Panc1 (cell line): ENCODE results near the gene MDFIC2. TPM values are rescaled to one million over a fixed set of nuclear protein-coding genes. Genes with fewer than 3 reads are reported as not detected.

Experiments used
- ATAC-seq: fragments of 200-7000 bp; cut with Tn5 transposase; 2 replicates; pipeline ENCODE4 v1.9.1; 2020; ENCODE audit warnings: mild to moderate bottlenecking, moderate library complexity
- BruUV-seq: library from RNA; stranded (reverse); fragments of 400-500 nt; replicated peaks from 2 replicates; lab custom pipeline; 2021; lab: Mats Ljungman, UMichigan
- CTCF ChIA-PET: fragments of 300-600 bp; sonication (Branson Sonifier 250); formaldehyde crosslinking; loops from one replicate; lab custom pipeline; 2022; ENCODE audit warnings: antibody characterized with exemption; lab: Charles Lee
- POLR2A ChIA-PET: fragments of 300-600 bp; sonication (Branson Sonifier 250); formaldehyde crosslinking; loops from one replicate; lab custom pipeline; 2022; ENCODE audit warnings: antibody characterized with exemption; lab: Charles Lee
- DNase-seq: peaks from one replicate; pipeline ENCODE4 v3.0.0-alpha.2; 2010; ENCODE audit warnings: low read depth, low spot score
- H3K27ac ChIP-seq: 2 replicates; pipeline ENCODE4 v1.5.1; 2011; ENCODE audit warnings: mild to moderate bottlenecking, low read length, inconsistent platforms
- H3K27me3 ChIP-seq: fragments of 200-500 bp; sonication (Bioruptor generic); 2 replicates; pipeline ENCODE4 v1.6.0; 2014; ENCODE audit warnings: low read length, inconsistent platforms; ENCODE audit not compliant: control insufficient read depth, insufficient read depth
- H3K36me3 ChIP-seq: fragments of 200-500 bp; sonication (Bioruptor generic); 2 replicates; pipeline ENCODE4 v1.5.1; 2014; ENCODE audit warnings: inconsistent platforms, mild to moderate bottlenecking, low read length, moderate library complexity; ENCODE audit not compliant: control insufficient read depth, insufficient read depth
- H3K4me1 ChIP-seq: 2 replicates; pipeline ENCODE4 v1.5.1; 2011; ENCODE audit warnings: inconsistent platforms, mild to moderate bottlenecking, low read length, moderate library complexity; ENCODE audit not compliant: control insufficient read depth, insufficient read depth
- H3K4me3 ChIP-seq, 2 experiments: 2 replicates each; pipeline ENCODE4 v1.5.1; 2011 to 2012; ENCODE audit warnings: low read depth in 2 of 2, low read length in 2 of 2, mild to moderate bottlenecking in 2 of 2, inconsistent platforms in 1 of 2, moderate library complexity in 1 of 2
- H3K9me3 ChIP-seq: fragments of 200-500 bp; sonication (Bioruptor generic); 2 replicates; pipeline ENCODE4 v1.5.1; 2014; ENCODE audit warnings: low read depth, mild to moderate bottlenecking, inconsistent platforms, low read length, moderate library complexity; ENCODE audit not compliant: control insufficient read depth, insufficient read depth
- POLR2AphosphoS5 ChIP-seq: IDR thresholded peaks from 2 replicates; pipeline ENCODE4 v1.6.1; 2012; ENCODE audit warnings: mild to moderate bottlenecking, low read depth, low read length, moderate library complexity
- SIN3A ChIP-seq: IDR thresholded peaks from 2 replicates; pipeline ENCODE4 v1.6.1; 2012; ENCODE audit warnings: low read depth, mild to moderate bottlenecking, low read length, moderate library complexity, borderline replicate concordance; ENCODE audit not compliant: insufficient read depth
- TCF7L2 ChIP-seq: IDR thresholded peaks from 2 replicates; pipeline ENCODE4 v1.6.1; 2011; ENCODE audit warnings: mild to moderate bottlenecking, low read depth, low read length, inconsistent platforms
- in situ Hi-C: cut with HindIII; loops from 2 replicates; pipeline ENCODE4 v1.10.0; 2016; ENCODE audit warnings: low sequenced_read_pairs, low pct_unique_long_range_greater_than_20kb
- intact Hi-C: fragments of 100-400 bp; cut with micrococcal nuclease; formaldehyde crosslinking; loops from one replicate; pipeline ENCODE4 v1.10.0; 2022; ENCODE audit not compliant: unreplicated experiment
- total RNA-seq: library from RNA; stranded (reverse); gene quantifications from one replicate; pipeline ENCODE4 v1.2.1, GENCODE V29; 2021; ENCODE audit not compliant: unreplicated experiment
- TF ChIP-seq, protein P1 (sequence below): fragments of 450-650 bp; IDR thresholded peaks from 2 replicates; pipeline ENCODE4 v1.5.1; 2017; ENCODE audit warnings: mild to moderate bottlenecking
- TF ChIP-seq, protein P2 (sequence below), 2 experiments: IDR thresholded peaks; 2 replicates each; pipeline ENCODE4 v1.6.1; 2011 to 2012; ENCODE audit warnings: low read depth in 2 of 2, control low read depth in 1 of 2, low read length in 1 of 2, mild to moderate bottlenecking in 1 of 2, moderate library complexity in 1 of 2; ENCODE audit not compliant: insufficient read depth in 1 of 2

MDFIC2 gene
- total RNA-seq, 1 experiment from 2014 or later = not detected

DNA sequence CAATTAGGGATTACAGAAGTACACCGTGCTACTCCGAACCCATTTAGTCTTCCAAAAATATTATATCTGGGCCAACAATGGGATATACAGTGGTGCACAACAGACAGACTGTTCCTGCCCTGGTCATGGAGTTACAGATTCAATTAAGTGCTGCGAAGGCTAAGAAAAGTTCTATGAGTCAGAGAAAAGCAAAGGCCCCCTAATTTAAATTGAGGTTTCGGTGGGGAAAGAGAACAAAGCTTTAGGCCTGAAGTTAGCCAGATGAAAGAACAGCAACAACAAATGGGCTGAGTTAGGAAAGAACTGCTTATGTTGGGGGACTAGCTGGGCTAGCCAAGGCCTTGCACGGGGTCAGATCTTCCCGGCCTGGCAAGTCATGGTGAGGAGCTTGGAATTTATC, 131.8 kb downstream of the MDFIC2 start:
- ATAC-seq (no peak), DNase-seq (no peak)
- in situ Hi-C loops = no loop called here
- CTCF ChIA-PET = no interaction called here
- Histone ChIP-seq H3K36me3 (no peaks in the 10 kb centered on the region), H3K9me3 (no peaks in the 10 kb centered on the region), H3K27me3 (no peaks in the 10 kb centered on the region), H3K4me1 (no peaks in the 10 kb centered on the region), H3K4me3 (no peak overlapping the region), H3K27ac (no peak overlapping the region)
- TF ChIP-seq TCF7L2 (no peak), POLR2AphosphoS5 (no peak), SIN3A (no peak)
- TF ChIP-seq, protein P1, sequence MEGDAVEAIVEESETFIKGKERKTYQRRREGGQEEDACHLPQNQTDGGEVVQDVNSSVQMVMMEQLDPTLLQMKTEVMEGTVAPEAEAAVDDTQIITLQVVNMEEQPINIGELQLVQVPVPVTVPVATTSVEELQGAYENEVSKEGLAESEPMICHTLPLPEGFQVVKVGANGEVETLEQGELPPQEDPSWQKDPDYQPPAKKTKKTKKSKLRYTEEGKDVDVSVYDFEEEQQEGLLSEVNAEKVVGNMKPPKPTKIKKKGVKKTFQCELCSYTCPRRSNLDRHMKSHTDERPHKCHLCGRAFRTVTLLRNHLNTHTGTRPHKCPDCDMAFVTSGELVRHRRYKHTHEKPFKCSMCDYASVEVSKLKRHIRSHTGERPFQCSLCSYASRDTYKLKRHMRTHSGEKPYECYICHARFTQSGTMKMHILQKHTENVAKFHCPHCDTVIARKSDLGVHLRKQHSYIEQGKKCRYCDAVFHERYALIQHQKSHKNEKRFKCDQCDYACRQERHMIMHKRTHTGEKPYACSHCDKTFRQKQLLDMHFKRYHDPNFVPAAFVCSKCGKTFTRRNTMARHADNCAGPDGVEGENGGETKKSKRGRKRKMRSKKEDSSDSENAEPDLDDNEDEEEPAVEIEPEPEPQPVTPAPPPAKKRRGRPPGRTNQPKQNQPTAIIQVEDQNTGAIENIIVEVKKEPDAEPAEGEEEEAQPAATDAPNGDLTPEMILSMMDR = no peak
- TF ChIP-seq, protein P2, sequence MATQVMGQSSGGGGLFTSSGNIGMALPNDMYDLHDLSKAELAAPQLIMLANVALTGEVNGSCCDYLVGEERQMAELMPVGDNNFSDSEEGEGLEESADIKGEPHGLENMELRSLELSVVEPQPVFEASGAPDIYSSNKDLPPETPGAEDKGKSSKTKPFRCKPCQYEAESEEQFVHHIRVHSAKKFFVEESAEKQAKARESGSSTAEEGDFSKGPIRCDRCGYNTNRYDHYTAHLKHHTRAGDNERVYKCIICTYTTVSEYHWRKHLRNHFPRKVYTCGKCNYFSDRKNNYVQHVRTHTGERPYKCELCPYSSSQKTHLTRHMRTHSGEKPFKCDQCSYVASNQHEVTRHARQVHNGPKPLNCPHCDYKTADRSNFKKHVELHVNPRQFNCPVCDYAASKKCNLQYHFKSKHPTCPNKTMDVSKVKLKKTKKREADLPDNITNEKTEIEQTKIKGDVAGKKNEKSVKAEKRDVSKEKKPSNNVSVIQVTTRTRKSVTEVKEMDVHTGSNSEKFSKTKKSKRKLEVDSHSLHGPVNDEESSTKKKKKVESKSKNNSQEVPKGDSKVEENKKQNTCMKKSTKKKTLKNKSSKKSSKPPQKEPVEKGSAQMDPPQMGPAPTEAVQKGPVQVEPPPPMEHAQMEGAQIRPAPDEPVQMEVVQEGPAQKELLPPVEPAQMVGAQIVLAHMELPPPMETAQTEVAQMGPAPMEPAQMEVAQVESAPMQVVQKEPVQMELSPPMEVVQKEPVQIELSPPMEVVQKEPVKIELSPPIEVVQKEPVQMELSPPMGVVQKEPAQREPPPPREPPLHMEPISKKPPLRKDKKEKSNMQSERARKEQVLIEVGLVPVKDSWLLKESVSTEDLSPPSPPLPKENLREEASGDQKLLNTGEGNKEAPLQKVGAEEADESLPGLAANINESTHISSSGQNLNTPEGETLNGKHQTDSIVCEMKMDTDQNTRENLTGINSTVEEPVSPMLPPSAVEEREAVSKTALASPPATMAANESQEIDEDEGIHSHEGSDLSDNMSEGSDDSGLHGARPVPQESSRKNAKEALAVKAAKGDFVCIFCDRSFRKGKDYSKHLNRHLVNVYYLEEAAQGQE (IDR thresholded peaks at IDR 0.05; ENCODE audit: insufficient read depth in 1 of 2, low read depth in 2 of 2, low read length in 1 of 2) = no peak
- intact Hi-C loops = no loop called here
- no TSS peak for BruUV-seq
- POLR2A ChIA-PET = no interaction called here

DNA sequence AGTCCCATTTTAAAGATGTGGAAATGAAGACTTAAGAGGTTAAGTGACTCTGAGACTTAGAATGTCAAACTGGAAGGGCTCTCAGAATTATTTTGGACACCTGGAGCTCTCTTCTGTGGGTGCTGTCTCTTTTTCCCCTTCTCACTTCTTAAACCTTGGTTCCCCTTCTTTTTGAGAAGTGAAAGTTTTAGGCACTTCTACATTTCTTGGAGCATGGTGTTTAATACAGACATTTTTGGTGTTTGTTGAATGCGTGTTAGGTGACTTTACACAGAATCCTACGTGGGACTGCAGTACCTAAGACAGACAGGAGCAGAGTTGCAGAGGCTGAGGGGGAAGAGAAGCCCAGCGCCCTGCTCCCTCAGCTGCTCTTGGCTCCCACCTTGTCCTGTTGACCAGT, 133.3 kb downstream of the MDFIC2 start:
- Histone ChIP-seq H3K4me3 (no peak overlapping the region), H3K4me1 (no peaks in the 10 kb centered on the region), H3K27me3 (no peaks in the 10 kb centered on the region), H3K36me3 (no peaks in the 10 kb centered on the region), H3K9me3 (no peaks in the 10 kb centered on the region), H3K27ac (no peak overlapping the region)
- DNase-seq (no peak), ATAC-seq (no peak)
- TF ChIP-seq, protein P2 (IDR thresholded peaks at IDR 0.05; ENCODE audit: insufficient read depth in 1 of 2, low read depth in 2 of 2, low read length in 1 of 2) = no peak
- TF ChIP-seq, protein P1 = no peak
- no peak for TF ChIP-seq SIN3A
- no peak for TF ChIP-seq POLR2AphosphoS5
- no peak for TF ChIP-seq TCF7L2
- intact Hi-C loops (no loop called here), in situ Hi-C loops (no loop called here)
- ChIA-PET POLR2A (no interaction called here), CTCF (no interaction called here)
- no TSS peak for BruUV-seq
